HepG2 (cell line): ENCODE results near the gene CNIH3.

Source experiments
- DPF2 ChIP-seq: sonication (generic); formaldehyde crosslinking; IDR thresholded peaks from 2 replicates; pipeline ENCODE4 v1.4.0; 2020; ENCODE audit warnings: mild to moderate bottlenecking, low read depth, missing genetic modification reagents, borderline replicate concordance
- POLR2A ChIP-seq, 2 experiments: IDR thresholded peaks; 2 replicates each; pipeline ENCODE4 v1.6.1; 2011; ENCODE audit warnings: low read depth in 2 of 2, low read length in 2 of 2, mild to moderate bottlenecking in 1 of 2, moderate library complexity in 1 of 2; ENCODE audit not compliant: insufficient read depth in 1 of 2
- ZNF331 ChIP-seq: sonication (generic); formaldehyde crosslinking; IDR thresholded peaks from 2 replicates; pipeline ENCODE4 v1.4.0; 2020; ENCODE audit warnings: missing genetic modification reagents

- no peak for TF ChIP-seq ZNF331 (CRISPR knock-in tag)
- no peak for TF ChIP-seq POLR2A (IDR thresholded peaks at IDR 0.05; ENCODE audit: insufficient read depth in 1 of 2, low read depth in 2 of 2, low read length in 2 of 2)
- no peak for TF ChIP-seq DPF2 (CRISPR knock-in tag)
Observed at GRCh38 chr1:224700918-224701531, 84.9 kb downstream of the CNIH3 start.
